GM13976 (cell line): ENCODE results near the gene TNRC6C.

Experiments
- DNase-seq: peaks from one replicate; pipeline ENCODE4 v3.0.0; 2012; ENCODE audit warnings: low spot score
- CTCF ChIP-seq: IDR thresholded peaks from 2 replicates; pipeline ENCODE4 v1.5.1; 2012; ENCODE audit warnings: borderline replicate concordance, mild to moderate bottlenecking; ENCODE audit not compliant: insufficient read depth; ENCODE audit errors: extremely low read depth, missing control alignments, control extremely low read depth
- in situ Hi-C: fragments of 300-500 bp; cut with MboI; formaldehyde crosslinking; loops from one replicate; pipeline ENCODE4 v1.12.0; 2022; ENCODE audit warnings: low sequenced_read_pairs, mixed read lengths, inconsistent platforms; ENCODE audit not compliant: unreplicated experiment

TNRC6C gene

GRCh38 chr17:78045316-78045715, 86.8 kb downstream of the TNRC6C start:
- no peak for DNase-seq
- TF ChIP-seq CTCF = no peak
- in situ Hi-C loops = no loop called here

GRCh38 chr17:78046923-78047322, 88.4 kb downstream of the TNRC6C start:
- no peak for DNase-seq
- no peak for TF ChIP-seq CTCF
- in situ Hi-C loops = no loop called here

GRCh38 chr17:78048346-78049292, 90.1 kb downstream of the TNRC6C start:
- TF ChIP-seq CTCF = no peak
- in situ Hi-C loops = no loop called here

GRCh38 chr17:78049609-78050008, 91.1 kb downstream of the TNRC6C start:
- no peak for TF ChIP-seq CTCF
- DNase-seq = no peak
- in situ Hi-C loops = no loop called here

More at GRCh38 chr17:78048346-78049292, 90.1 kb downstream of the TNRC6C start:
- no peak for DNase-seq

GRCh38 chr17:78051186-78051972, 92.9 kb downstream of the TNRC6C start:
- TF ChIP-seq CTCF = no peak
- in situ Hi-C loops = no loop called here

GRCh38 chr17:78053777-78054468, 95.4 kb downstream of the TNRC6C start:
- DNase-seq = no peak
- TF ChIP-seq CTCF = no peak
- in situ Hi-C loops = no loop called here

More at GRCh38 chr17:78051186-78051972, 92.9 kb downstream of the TNRC6C start:
- DNase-seq = no peak
